ENCODE results near the gene NISCH.

The NISCH gene

GRCh38 chr3:52455283-52456168 is at the start of gene NISCH:
Gene NISCH, plus strand, starts transcription at chr3:52455604. Its CDS starts 38 bp downstream, at chr3:52455642.
- DNase-seq (ENCODE audit: extremely low read depth, low read depth), result no peak
- TF ChIP-seq CTCF (IDR thresholded peaks at IDR 0.05; ENCODE audit: low read depth, low read length), result no peak

- no peak for TF ChIP-seq CTCF (IDR thresholded peaks at IDR 0.05; ENCODE audit: low read depth, low read length)
- no peak for DNase-seq (ENCODE audit: extremely low read depth, low read depth)
These were observed 49.2 kb upstream of the NISCH start for GRCh38 chr3:52406231-52406661.

DNA sequence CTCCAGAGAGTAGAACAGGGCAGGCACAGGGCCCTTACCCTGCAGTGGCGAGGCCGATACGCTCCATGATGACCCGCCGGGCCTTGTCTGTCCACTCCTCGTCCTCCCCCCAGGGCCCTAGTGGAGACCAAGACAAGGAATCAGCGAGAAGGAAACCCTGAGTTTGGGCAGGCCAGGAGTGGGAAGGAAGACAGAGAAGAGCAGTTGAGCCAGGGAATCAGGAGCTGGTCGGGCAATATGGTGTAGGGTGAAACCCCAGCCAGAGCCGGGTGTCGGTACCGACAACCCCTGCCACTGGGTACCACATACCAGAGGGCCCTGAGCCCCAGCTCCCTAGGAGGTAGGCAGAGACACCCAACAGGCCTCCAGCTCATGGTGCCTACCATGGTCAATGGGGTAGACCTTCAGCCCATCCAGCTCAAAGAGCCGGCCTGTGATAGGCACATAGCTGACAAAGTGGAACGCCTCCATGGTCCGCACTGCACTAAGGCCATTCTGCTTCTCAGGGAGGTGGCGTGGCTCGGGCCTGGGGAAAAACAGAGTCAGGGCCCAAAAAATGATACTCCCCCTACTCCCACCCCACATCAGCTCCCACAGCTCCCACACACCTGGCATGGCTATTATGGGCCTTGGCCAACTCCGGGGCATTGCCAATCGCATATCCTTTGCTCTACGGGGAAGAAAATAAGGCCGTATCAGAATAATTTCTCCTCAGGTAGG is 48.5 kb upstream of the NISCH start:
- TF ChIP-seq CTCF (IDR thresholded peaks at IDR 0.05; ENCODE audit: low read depth, low read length), result no peak
- DNase-seq (ENCODE audit: extremely low read depth, low read depth), result no peak

DNA sequence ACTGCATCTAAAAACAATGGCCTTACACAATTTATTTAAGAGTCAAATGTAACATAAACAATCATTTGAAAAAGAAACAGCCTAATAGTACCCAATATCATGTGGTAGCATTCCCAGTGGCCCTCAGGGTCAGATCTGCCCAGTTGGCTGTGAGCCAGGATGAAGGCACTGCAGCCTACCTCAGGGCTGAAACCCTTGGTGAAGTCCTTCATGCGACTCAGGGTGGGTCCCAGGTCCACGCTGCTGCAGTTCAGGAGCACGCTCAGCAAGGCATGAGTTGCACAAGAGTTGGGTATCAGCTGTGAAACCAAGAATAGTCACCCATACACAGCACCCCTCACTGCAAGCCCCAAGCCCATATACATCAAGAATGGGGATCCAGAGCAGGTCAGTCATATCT is 47.6 kb upstream of the NISCH start:
- TF ChIP-seq CTCF (IDR thresholded peaks at IDR 0.05; ENCODE audit: low read depth, low read length), result no peak
- no peak for DNase-seq (ENCODE audit: extremely low read depth, low read depth)

GRCh38 chr3:52408466-52408865 is 46.9 kb upstream of the NISCH start:
- no peak for TF ChIP-seq CTCF (IDR thresholded peaks at IDR 0.05; ENCODE audit: low read depth, low read length)

GRCh38 chr3:52415800-52416199 is 39.6 kb upstream of the NISCH start:
- TF ChIP-seq CTCF (IDR thresholded peaks at IDR 0.05; ENCODE audit: low read depth, low read length), result no peak
- DNase-seq (ENCODE audit: extremely low read depth, low read depth), result no peak

More at GRCh38 chr3:52408466-52408865, 46.9 kb upstream of the NISCH start:
- no peak for DNase-seq (ENCODE audit: extremely low read depth, low read depth)

DNA sequence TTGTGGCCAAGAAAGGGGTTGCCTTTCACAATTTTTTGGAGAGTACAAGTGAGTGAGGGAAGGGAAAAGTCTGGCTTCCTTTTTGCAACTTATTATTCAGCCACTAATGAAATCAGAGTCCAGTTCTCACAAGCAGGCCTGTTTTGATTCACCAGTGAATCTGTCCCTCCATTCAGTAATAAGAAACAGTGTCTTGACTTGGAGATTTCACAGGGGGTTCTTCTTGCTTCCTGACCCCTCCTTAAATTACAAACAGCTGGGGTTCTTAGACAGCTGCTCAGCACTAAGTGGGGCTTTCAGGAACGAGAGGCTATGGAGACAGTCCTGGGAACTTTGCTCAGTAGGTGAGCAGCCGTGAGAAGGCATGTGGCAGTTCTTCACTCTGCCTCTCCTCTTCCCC is 35.0 kb upstream of the NISCH start:
- DNase-seq (ENCODE audit: extremely low read depth, low read depth), result no peak
- TF ChIP-seq CTCF (IDR thresholded peaks at IDR 0.05; ENCODE audit: low read depth, low read length), result no peak

All from AG09319 (cell line).